Measurements from ENCODE around the gene GRIK5. TPM values are rescaled to one million over a fixed set of nuclear protein-coding genes. Genes with fewer than 3 reads are reported as not detected.

The GRIK5 gene
- total and polyA plus RNA-seq, 2 of the 8 experiments (the other 6 are each of a cell fraction or from before 2014, with no cell fraction given): 17.8 to 42.9 TPM

DNA sequence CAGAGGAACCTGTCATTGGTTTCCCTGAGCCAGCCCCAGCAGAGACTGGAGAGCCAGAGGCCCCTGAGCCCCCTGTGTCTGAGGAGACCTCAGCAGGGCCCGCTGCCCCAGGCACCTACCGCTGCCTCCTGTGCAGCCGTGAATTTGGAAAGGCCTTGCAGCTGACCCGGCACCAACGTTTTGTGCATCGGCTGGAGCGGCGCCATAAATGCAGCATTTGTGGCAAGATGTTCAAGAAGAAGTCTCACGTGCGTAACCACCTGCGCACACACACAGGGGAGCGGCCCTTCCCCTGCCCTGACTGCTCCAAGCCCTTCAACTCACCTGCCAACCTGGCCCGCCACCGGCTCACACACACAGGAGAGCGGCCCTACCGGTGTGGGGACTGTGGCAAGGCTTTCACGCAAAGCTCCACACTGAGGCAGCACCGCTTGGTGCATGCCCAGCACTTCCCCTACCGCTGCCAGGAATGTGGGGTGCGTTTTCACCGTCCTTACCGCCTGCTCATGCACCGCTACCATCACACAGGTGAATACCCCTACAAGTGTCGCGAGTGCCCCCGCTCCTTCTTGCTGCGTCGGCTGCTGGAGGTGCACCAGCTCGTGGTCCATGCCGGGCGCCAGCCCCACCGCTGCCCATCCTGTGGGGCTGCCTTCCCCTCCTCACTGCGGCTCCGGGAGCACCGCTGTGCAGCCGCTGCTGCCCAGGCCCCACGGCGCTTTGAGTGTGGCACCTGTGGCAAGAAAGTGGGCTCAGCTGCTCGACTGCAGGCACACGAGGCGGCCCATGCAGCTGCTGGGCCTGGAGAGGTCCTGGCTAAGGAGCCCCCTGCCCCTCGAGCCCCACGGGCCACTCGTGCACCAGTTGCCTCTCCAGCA is 10.1 kb upstream of the GRIK5 start:
- no peak overlapping the region for H3K27ac ChIP-seq (ENCODE audit: low read depth, low read length)
- H4K5ac ChIP-seq (ENCODE audit: insufficient read length, low read depth, low read length): no peak overlapping the region
- peaks cover 17 to 38% (median 35%) of the 10 kb centered on the region in 4 experiments; a peak in 7 of 8 replicates for H3K36me3 ChIP-seq (ENCODE audit: control insufficient read depth in 2 of 4, insufficient read depth in 4 of 4, low read length in 3 of 4)
- H3K56ac ChIP-seq (replicated peaks; ENCODE audit: insufficient read length, low read depth, low read length): no peak overlapping the region
- CTCF ChIA-PET (ENCODE audit: partially characterized antibody): interaction anchor here (1.1 to 2.8 kb wide), 4 partner anchors 14 to 104 kb away, joined by 3 to 12 read pairs (median 5); no protein-coding TSS in a partner anchor
- H3K4me2 ChIP-seq (ENCODE audit: insufficient read depth in 1 of 2, low read depth in 2 of 2, low read length in 2 of 2): no peak overlapping the region
- no peaks in the 10 kb centered on the region for H3K9me3 ChIP-seq (ENCODE audit: insufficient read depth in 2 of 2, low read depth in 1 of 2, low read length in 1 of 2)
- H3K4me1 ChIP-seq (replicated peaks in 1 of 4; ENCODE audit: control insufficient read depth in 3 of 4, insufficient read depth in 4 of 4, low read length in 3 of 4): peaks cover 0 to 2% (median 1%) of the 10 kb centered on the region in 4 experiments; a peak in 5 of 7 replicates
- 93% methylated on average over 42 of the region's 44 CpGs; no CpG with 5 or more reads in 1 of the 2 experiments for WGBS, 2 experiments (ENCODE audit: extremely low coverage in 1 of 2, insufficient coverage in 1 of 2, insufficient read length in 1 of 2, insufficient replicate concordance in 2 of 2, low coverage in 1 of 2, low lambda C conversion rate in 2 of 2, missing lambda C conversion rate in 1 of 2)
- H2AK5ac ChIP-seq (ENCODE audit: low read depth, low read length): no peak overlapping the region
- TF ChIP-seq FOSL1 (IDR thresholded peaks at IDR 0.05; ENCODE audit: insufficient read depth, low read depth, low read length) (no peak), KDM5A (IDR thresholded peaks at IDR 0.05; ENCODE audit: low read length) (no peak), JUN (IDR thresholded peaks at IDR 0.05; ENCODE audit: low read depth, low read length) (no peak), RNF2 (IDR thresholded peaks at IDR 0.05; ENCODE audit: borderline replicate concordance, low read depth, low read length, missing control alignments, poor library complexity, severe bottlenecking) (no peak), NANOG (IDR thresholded peaks at IDR 0.05; ENCODE audit: insufficient read depth, low read depth, low read length, poor library complexity, severe bottlenecking) (no peak), TBP (IDR thresholded peaks at IDR 0.05; ENCODE audit: low read depth, low read length) (no peak), BCL11A (IDR thresholded peaks at IDR 0.05; ENCODE audit: low read depth in 2 of 2, low read length in 2 of 2) (no peak), TAF7 (optimal IDR thresholded peaks at IDR 0.05; ENCODE audit: borderline replicate concordance, low read depth, low read length) (no peak)
- H2AFZ ChIP-seq (ENCODE audit: low read length): no peak overlapping the region
- peaks cover 28 to 49% of the 10 kb centered on the region in 2 experiments for H4K20me1 ChIP-seq (replicated peaks in 1 of 2; ENCODE audit: control insufficient read depth in 1 of 2, insufficient read depth in 2 of 2, low read length in 2 of 2)
- H3K79me2 ChIP-seq (ENCODE audit: control insufficient read depth in 1 of 2, insufficient read depth in 2 of 2, low read length in 2 of 2): peaks cover 22 to 41% of the 10 kb centered on the region in 2 experiments
- no peak for FAIRE-seq
- no peak overlapping the region for H3K14ac ChIP-seq (ENCODE audit: insufficient read length)
- POLR2A ChIA-PET (ENCODE audit: partially characterized antibody): interaction anchor here (1.4 to 4.1 kb wide), 7 partner anchors 10 to 207 kb away, joined by 3 to 13 read pairs (median 6); partner anchors contain the start of gene GRIK5
- H2BK5ac ChIP-seq (ENCODE audit: low read depth, low read length): no peak overlapping the region
- no peak overlapping the region for H3K18ac ChIP-seq (ENCODE audit: extremely low read depth, low read length)
- DNase-seq (ENCODE audit: low read depth in 1 of 2, low spot score in 2 of 2): no peak
- H4K91ac ChIP-seq (replicated peaks; ENCODE audit: insufficient read length, low read length): no peak overlapping the region
- H3K79me1 ChIP-seq (ENCODE audit: low read depth, low read length): peaks cover 15% of the 10 kb centered on the region
- no peaks in the 10 kb centered on the region for H3K27me3 ChIP-seq (replicated peaks in 1 of 4; ENCODE audit: control insufficient read depth in 3 of 4, extremely low read depth in 1 of 4, insufficient read depth in 3 of 4, low read length in 3 of 4)
- H3K23ac ChIP-seq (ENCODE audit: insufficient read length): no peak overlapping the region
- H2BK20ac ChIP-seq (ENCODE audit: low read length): no peak overlapping the region
- H3K9ac ChIP-seq (replicated peaks in 1 of 4; ENCODE audit: extremely low read depth in 1 of 4, low read depth in 3 of 4, low read length in 3 of 4): no peak overlapping the region
- H3K23me2 ChIP-seq (ENCODE audit: low read depth, low read length): peaks cover 18% of the 10 kb centered on the region
- no peak overlapping the region for H2BK15ac ChIP-seq (ENCODE audit: low read length)
- no peak overlapping the region for H3K4me3 ChIP-seq (ENCODE audit: extremely low read depth in 1 of 4, insufficient read depth in 2 of 4, low read depth in 3 of 4, low read length in 4 of 4)
- H4K8ac ChIP-seq (ENCODE audit: extremely low read depth, insufficient read depth, low read length): no peak overlapping the region; the same call in 1 of the 2 replicates
- no peak overlapping the region for H2BK120ac ChIP-seq (replicated peaks; ENCODE audit: low read depth, low read length)
- no peak overlapping the region for H3K4ac ChIP-seq (replicated peaks; ENCODE audit: insufficient read length, low read depth, low read length)
- H2BK12ac ChIP-seq (ENCODE audit: low read depth, low read length): no peak overlapping the region
